Left renal cortex interstitium (tissue), 4 donors: ENCODE data around the gene CACNA1C. TPM values are rescaled to one million over a fixed set of nuclear protein-coding genes. Genes with fewer than 3 reads are reported as not detected.

Experiments
- DNase-seq, 4 donors: peaks; one replicate each; pipeline ENCODE4 v3.0.0-alpha.2; 2013; ENCODE audit warnings: low read depth in 4 of 4, low spot score in 2 of 4, missing footprints in 1 of 4
- polyA plus RNA-seq, 4 donors: library from polyadenylated mRNA; unstranded; fragments of 120-200 nt; gene quantifications; one replicate each; pipeline ENCODE4 v1.2.1, GENCODE V29; 2013; ENCODE audit not compliant: insufficient read length in 4 of 4

Gene CACNA1C
- polyA plus RNA-seq, 4 donors, result 6.4 to 13.1 (median 8.9) TPM

DNA sequence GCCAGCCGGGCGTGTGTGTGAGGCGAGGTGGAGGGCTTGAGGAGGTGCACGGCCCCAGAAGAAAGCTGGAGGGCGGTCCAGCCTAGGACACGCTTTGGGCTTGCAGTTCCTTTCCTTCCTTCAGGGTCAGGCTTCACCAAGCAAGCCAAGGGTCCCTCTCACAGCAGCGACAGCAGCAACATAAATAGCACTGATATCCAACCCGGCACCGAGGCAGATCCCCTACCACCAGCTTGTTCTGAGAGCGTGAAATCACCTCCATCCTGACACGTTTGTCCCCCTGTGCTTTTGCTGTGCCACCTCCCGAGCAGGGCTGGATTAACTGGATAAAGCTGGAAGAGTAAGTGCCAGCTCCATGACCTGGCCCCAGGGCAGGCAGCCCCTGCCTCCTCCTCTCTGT is 251.4 kb downstream of the CACNA1C start:
- no peak for DNase-seq

DNA sequence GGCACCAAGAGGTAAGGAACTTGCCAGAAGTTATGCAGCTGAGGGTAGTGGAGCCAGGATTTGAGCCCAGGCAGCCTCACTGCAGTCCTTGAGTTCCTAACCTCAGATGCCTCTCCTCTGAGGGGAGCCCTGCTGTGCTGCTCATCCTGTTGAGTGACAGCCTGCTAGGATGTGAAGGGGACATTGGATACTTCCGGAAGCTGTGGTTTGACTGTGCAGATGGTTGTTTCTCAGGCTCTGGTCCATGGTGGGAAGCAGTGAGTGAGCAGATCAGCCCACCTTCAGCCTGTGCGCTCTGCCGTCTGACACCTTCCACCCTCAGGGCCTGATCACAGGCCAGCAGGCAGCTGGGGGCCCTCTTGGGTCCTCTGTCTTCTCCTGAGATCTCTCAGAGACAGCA is 253.2 kb downstream of the CACNA1C start:
- no peak for DNase-seq

DNA sequence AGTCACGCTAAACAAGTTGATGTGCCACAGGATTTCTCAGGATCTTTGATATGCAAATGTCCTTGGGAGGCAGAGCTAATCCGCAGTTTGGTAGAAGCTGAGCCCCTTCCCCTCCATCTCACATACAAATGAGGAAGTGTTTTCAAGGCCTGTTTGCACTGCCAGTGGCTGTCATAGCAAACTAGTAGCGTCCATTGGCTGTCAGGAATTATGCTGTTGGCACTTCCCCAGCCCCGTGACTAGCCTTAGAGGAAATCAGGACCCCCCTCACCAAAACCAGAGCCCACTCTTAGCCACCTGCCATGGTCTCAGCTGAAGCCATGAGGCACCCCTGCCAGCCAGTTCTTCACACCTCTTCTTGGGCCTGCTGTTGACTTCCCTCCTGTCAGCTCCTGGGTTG is 253.9 kb downstream of the CACNA1C start:
- no peak for DNase-seq

DNA sequence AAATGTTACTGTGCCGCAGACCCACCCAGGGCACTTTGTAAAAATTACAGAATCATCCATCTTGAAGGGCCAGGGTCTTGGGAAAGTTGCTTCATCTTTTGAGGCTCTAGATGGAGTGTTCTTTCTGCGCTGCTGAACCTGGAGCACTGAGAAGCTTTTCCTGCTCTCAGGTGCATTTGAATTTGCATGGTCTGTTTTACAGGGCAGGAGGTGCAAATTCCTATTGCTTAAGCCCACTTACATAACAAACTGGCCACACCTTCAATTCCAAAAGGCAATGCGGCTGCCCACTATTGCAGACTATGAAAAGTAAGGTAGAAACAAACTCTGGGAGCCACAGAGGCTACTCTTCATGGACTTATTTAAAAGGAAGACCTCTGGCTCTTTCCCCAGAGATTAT is 254.8 kb downstream of the CACNA1C start:
- no peak for DNase-seq

DNA sequence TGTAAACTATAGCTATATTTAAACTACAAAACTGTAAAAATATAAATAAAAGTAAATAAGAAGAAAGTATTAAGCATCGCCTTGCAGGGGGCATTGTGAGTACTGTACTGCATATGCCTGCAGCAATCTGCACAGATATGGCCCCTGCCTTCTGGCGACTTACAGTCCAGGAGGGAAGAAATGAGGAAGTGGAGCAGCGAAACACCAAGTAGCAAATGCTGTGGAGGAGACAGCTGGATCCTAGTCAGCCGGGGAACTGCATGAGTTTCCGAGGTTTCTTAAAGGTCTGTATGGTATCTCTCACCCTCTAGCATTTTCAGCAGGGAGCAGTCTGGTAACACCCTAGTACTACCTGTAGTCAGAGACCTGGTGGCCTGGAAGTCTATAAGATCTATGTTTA is 256.9 kb downstream of the CACNA1C start:
- DNase-seq, result no peak

DNA sequence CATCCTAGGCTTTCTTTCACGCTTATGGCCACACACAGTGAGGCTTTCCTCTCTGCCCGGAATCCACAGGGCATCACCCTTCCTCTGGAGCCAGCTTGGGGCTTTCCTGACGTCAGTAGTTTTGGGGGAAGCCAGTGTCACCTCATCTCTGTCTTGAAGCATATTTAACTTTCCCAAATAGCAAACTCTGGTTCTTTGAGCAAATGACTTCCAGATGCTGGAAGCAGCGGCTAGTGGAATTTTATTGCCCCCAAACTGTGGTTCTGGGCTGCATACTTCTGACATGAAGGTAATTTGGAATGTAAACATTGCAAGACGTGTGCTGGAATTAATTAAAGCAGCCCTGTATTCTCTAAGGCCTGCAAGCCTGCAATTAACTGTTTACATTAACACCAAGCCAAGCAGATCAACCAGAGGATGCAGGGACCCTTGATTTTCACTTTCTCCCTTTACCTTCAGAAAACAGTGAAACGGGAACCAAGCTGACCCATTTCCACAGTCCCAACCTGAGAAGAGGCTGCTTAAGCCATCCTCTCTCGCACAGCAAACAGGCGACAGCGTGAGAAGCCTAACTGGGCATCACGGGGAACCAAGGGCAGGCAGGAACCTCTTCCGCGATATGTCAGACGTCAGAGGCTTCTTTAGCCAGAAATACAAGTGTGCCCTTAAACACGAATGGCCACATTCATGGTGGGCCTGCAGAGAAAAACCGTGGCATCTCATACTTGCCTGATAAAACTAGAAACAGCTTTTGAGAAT is 258.4 kb downstream of the CACNA1C start:
- no peak for DNase-seq

DNA sequence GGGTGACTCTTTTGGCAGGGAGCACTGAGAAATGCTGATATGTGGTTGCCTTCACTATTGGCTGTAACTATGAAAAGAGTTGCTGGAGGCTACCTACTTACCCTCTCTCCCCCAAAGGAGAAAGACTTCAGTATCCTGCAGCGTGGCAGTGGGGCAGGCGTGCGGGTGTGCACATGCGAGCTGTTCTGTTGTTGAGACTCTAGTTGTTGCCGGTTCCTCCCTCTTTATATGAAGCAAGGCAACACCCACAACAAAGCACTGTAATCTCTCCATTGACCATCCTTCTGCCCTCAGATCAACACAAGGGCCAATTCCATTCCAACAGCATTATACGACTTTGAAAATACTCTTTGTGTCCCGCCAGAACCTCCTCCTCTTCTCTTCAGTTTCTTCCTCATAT is 259.4 kb downstream of the CACNA1C start:
- DNase-seq, result no peak

DNA sequence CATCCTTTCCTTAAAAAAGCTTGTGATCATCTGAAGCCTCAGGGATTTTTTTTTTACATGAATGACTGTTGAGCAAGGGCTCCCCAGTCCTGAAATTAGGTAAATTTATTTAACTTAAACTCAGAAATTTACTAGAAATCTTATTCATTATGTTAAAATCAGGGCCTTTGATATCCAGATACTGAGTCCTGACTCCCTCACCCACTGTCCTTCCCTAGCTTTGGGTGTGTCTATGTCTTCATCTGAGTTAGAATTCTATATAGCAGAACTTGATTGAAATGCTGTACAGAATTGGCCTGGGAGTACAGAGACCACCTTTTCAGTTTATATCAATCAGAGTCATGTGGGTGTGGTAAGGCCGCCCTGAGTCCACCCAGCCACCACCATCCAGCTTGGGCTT is 260.0 kb downstream of the CACNA1C start:
- DNase-seq, result no peak

DNA sequence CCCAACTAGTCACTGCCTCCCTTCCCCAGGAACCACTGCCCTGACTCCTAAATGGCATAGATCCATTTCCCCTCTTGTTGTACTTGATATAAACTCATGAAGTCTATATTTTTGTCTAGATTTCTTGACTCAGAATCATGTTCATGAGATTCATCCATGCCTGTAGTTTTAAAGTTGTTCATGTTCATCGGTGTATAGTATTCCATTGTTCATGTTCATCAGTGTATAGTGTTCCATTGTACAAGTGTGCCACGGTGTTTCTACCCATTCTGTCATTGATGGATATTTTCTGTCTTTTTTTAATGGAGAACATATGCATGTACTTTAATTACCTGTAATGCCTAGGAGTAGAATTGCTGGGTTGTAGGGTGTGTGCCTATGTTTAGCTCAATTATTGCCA is 261.7 kb downstream of the CACNA1C start:
- DNase-seq, result no peak

DNA sequence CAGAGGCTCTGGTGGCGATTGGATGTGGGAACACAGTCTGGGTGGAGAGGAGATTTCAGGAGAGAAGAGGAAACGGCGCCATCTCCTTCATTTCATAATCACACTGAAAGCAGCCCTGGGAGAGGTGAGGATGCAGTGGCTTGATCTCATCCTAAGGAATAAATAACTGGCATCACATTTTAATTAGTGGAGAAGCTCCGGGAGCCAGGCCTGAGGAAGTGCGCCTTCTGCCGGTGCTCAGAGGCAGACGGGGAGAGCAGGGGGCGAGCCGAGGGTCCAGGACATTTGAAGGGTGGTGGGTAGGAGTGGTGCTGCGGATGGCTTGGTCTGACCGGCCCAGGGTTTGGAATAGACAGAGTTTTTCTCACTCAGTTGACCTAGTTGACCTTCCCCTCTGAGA is 265.0 kb downstream of the CACNA1C start:
- DNase-seq, result no peak

DNA sequence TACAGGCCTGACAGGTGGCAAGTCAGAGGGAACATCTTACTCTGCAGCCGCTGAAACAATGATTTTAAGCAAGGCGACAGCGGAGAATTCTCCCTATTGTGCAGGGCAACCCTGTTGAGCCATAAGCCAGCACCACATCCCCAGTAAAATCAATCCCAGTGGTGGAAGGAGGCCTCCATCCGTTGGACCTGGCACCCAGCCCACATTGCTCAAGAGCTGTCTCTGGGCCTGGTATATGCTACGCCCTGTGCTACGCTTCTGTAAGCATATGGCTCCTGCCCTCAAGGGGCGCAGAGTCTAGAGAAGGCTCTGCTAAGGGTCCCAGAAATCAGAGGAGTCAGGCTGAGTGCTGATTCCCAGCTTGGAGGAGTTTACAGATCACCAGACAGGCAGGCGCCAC is 265.5 kb downstream of the CACNA1C start:
- DNase-seq, result no peak

DNA sequence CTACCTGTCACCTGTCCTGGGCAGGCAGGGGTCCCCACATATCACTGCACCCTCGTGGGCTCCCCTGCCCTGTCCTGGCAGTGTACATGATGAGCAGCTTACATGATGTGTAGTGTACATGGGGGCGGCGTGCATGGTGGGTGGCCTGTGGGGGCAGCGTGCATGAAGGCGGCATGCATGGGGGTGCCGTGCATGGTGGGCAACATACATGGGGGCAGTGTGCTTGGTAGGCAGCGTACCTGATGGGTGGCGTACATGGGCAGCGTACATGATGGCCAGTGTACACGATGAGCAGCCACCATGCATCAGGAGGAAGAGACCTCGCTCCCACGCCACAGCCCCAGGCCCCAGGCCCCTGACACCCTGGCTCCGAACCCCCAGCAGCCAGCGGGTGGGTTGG is 266.3 kb downstream of the CACNA1C start:
- no peak for DNase-seq

DNA sequence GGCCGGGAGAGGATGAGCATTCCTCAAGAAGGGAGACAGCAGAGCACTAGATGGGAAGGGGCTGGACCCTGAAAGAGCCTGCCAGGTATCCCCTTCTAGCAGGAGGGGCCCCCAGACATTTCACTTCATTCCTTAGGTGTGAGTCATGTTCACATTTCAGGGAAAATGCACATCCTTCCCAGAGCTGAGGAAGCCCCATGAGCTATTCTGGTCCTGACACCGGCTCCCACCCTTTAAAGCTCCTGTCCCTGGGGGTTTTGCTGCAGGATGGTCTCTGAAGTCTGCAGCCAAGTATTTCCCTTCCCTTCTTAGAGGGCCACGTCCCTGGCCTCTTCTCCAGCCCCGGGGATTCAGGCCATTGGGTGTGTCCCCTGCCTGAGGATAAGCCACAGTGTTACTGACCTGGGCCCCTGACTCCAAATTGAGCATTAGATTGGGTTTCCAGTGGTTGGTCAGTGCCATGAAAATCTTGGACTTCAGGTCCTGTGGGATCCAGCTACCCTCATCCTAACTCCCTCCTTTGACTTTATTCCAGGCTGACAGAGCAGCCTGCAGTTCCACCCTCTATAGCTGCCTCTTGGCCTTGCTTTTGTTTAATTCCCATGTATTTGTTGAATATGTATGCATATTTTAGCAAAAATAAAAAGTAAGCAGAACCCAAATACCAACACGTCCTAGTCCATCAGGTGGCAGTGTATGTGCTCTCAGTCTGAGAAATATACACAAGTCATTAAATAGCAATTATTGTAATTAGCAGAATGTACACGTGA is 267.1 kb downstream of the CACNA1C start:
- DNase-seq, result no peak

DNA sequence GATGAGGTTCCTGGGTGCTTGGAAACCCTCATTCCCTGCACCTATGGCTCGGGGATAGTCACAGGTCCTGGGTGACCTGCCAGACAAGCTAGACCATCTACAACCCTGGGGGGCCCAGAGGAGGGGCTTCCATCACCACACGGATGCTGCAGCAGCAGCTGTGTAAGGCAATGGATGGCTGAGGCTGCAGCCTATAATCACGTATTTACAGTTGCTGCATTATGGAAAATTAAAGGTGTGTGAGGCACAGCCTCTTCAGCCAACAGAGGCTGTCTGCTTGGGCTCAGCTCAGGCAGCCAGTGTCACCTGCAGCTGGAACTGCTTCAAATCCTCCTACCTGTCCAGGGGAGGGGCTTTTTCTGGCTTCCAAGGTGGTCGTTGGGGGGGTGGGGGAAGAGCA is 268.1 kb downstream of the CACNA1C start:
- DNase-seq, result no peak

DNA sequence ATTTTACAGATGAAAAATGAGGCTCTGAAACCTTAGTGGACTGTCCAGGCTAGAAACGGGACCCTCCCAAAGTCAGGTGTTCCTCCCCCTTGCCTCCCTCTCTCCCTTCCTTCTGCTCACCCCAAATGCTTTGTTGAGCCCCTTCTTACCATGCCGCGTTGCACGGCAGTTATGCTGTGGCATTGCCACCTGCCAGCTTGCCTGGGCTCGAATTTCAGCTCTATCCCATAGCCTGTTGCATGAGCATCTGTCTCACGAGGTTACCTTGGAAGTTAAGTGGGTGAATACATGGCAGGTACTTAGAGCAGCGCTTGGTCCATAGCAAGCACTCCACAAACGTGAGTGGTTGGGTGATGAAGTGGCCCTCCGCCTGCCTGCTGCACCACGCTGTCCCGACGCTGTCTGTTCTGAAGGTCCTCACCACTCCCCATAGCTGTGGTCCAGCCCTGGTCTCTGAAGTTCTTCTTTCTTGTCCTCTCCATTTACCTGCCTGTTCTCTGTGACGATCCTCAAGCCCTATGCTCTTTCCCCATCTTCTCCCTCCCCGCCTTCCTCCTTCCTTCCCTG is 269.9 kb downstream of the CACNA1C start:
- no peak for DNase-seq

DNA sequence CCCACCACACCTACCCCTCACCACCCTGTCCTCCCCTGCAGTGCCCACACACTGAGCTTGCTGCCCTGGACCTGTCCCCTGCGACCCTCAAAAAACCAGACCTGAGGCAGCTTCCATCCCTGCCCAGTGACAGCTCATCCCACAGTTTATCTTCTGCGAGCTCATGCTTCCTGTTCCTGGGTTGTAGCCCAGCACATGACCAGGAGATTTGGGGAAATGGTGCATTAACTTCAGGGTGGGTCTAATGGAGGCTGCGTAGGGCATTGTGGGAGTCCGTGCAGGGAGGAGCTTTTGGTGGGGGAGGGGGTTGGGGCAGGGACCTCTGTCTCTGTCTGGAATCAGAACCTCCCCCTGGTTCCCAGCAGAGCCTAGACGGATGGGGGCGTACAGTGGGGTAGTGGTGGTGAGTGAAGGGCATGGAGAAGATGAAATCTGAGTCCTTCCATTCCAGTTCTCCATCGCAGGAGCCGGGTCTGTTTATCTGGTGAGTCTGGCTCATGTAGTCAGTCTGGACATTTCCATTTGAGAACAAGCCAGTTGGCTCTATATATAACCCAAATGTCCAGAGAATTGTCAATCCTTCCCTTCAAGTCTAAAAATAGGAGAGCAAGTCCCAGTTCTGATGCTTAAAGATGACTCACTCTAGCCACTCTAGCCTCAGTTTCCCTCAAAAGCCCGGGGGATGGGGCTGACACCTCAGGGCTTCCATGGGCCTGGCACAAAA is 270.9 kb downstream of the CACNA1C start:
- no peak for DNase-seq

DNA sequence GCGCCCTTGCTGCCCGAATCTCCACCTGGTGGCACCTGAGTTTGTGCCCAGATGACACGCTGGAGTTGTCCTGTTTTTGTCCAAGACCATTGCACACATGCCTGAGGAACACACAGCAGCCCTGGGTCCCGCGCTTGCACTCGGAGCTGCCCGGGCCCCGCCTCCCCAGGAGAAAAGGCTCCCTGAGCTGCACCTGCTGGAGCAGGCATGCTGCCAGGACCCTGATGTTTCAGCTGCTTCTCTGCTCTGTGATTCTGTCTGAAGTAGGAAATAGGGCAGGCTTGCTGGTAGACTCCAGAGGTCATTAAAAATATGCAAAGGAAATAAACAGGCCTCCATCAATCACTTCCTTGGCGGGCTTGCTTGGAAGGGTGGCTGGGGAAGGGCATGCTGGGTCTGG is 271.6 kb downstream of the CACNA1C start:
- peak in 1 of 4 donors; percentile 65 for DNase-seq

DNA sequence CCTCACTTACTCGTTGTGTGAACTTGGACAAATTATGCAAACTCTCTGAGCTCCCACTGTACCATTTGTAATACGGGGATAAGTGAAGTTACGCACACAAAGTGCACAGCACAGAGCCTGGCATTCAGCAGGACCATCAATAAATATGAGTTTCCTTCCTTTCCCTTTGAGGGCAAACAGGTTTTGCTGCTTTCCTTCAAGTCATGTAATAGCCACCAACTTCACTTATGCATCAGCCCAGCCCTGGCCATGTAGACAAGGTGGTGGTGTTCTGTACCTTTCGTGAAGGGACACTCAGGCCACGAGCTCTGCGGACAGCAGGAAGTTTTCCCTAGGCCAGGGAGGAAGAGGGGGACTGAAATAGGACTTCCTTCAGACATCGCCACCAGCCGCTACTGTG is 272.7 kb downstream of the CACNA1C start:
- DNase-seq, result no peak

DNA sequence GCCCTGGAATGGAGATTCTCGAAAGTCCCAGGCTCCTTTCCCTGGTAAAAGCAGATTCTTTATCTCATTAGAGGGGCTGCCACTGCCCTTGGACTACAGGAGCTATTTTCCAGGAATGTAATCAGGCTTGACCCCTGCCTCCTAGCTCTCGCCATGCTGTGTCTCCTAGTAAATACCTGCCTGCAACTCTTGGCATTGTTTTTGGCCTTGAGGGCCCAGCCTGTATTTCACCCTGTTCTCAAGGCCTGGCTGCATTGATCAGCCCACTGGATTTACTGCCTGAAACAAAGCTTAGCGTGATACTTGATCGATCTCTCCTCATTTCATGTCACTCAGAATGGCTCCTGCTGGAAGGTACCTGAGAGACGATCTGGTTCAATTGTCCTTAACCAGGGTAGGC is 273.7 kb downstream of the CACNA1C start:
- no peak for DNase-seq

DNA sequence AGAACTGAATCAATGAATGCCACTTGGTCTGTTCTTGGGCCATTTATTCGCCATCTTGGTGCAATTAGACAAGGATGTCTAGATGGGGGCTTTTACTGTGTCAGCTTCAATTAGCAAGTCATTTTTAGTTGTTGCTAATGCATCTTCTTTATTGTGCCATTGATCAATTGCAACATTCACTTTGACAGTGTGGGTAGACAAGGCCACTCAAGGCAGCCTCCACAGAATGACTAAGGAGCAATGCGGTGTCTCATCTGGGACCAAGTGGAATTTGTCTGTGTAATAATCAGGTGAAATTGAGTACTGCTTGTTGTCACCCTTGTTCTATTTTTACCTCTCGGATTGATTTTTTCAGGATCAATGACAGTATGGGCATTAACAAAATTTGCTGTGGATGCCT is 275.9 kb downstream of the CACNA1C start:
- DNase-seq, result no peak

DNA sequence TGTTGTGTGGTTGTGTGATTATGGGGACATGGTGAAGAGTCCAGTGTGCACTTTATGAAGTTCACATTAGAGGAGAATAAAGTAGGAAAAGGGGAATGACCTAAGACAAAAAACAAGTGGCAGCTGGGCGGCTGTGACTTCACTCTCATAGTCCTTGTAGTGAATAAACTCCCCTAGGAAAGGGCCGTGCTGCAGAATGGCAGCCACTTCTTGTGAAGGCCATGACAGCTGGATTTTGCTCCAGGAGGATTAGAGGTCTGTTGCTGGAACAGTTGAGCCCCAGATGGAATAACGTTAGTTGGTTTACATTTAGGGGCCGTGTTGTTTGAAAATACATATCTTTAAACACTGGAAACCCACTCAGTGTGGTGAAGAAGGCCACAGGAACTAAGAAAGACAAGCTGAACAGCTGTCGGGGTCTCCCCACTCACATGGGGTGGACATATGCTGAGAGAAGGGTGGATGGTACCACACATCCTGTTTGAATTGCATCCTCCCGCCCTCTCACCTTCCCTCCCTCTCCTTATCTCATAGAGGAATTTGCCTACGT is 276.9 kb downstream of the CACNA1C start:
- no peak for DNase-seq
